ENCODE results near the gene RPL13A. TPM values are rescaled to one million over a fixed set of nuclear protein-coding genes. Genes with fewer than 3 reads are reported as not detected.

Gene RPL13A
- total and polyA plus RNA-seq, 2 donors (not counting 3 experiments of a cell fraction or from before 2014, with no cell fraction given) = 2,291 to 4,148 TPM

DNA sequence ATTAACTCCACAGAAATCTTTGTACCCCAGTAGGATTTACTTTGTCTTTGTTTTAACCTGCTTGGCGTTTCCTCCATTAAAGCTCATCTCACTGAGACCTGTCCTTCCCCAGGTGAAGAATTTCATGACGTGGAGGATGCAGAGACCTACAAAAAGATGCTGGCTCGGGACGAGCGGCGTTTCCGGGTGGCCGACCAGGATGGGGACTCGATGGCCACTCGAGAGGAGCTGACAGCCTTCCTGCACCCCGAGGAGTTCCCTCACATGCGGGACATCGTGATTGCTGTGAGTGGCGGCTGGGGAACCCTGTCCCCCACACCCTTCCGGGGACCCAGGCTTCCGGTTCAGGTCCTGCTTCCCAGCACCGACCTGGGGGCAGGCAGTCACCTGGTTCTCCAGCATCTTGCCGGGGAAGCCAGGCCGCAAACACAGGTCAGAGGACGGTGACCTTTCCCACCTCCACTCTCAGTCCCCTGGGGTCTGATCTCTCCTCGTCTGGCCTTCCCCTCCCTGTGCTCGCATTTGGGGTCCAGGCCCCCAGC lies 49.6 kb downstream of the RPL13A start:
- H3K4me2 ChIP-seq (ENCODE audit: insufficient read depth, low read length) = no peak overlapping the region
- DNase-seq (ENCODE audit: low read depth, low spot score) (no peak), FAIRE-seq (no peak)
- no peaks in the 10 kb centered on the region for H3K9me1 ChIP-seq (replicated peaks; ENCODE audit: control insufficient read depth, extremely low read depth, insufficient read depth, low read length)
- BruUV-seq (replicated peaks) = no TSS peak
- H4K20me1 ChIP-seq (replicated peaks; ENCODE audit: control insufficient read depth, extremely low read depth, insufficient read depth, low read length) = no peaks in the 10 kb centered on the region
- H3K4me3 ChIP-seq (replicated peaks in 1 of 3; ENCODE audit: insufficient read depth in 1 of 3, low read depth in 1 of 3, low read length in 3 of 3) = no peak overlapping the region
- H3K36me3 ChIP-seq (ENCODE audit: control insufficient read depth in 2 of 2, extremely low read depth in 1 of 2, insufficient read depth in 2 of 2, low read length in 2 of 2) = peaks cover 11 to 15% of the 10 kb centered on the region in 2 experiments
- POLR2A ChIA-PET = interaction anchor here (0.6 kb wide), 1 partner anchor 56 kb away, joined by 11 read pairs; no protein-coding TSS in a partner anchor
- H3K9ac ChIP-seq (replicated peaks; ENCODE audit: extremely low read depth, insufficient read depth, low read length) = no peak overlapping the region
- no peaks in the 10 kb centered on the region for H3K79me2 ChIP-seq (ENCODE audit: control insufficient read depth, insufficient read depth, low read length)
- CTCF ChIA-PET = interaction anchor here (1.0 to 3.8 kb wide), 2 partner anchors 9 to 33 kb away, joined by 6 to 30 read pairs; no protein-coding TSS in a partner anchor
- H3K9me3 ChIP-seq (replicated peaks; ENCODE audit: control insufficient read depth, insufficient read depth, low read length) = no peaks in the 10 kb centered on the region
- dilution Hi-C loops (cut with MboI; ENCODE audit: extremely low pct_ligation_motif_present, low sequenced_read_pairs) (no loop called here), intact Hi-C loops (cut with micrococcal nuclease) (no loop called here)
- no peak overlapping the region for H2AFZ ChIP-seq (ENCODE audit: low read depth, low read length)
- TF ChIP-seq POLR2A (IDR thresholded peaks at IDR 0.05; ENCODE audit: low read depth, low read length) (no peak), POLR2AphosphoS5 (IDR thresholded peaks at IDR 0.05; ENCODE audit: insufficient read depth, low read depth, low read length) (no peak), MYC (IDR thresholded peaks at IDR 0.05; ENCODE audit: low read depth, low read length) (no peak), EZH2 (IDR thresholded peaks at IDR 0.05; ENCODE audit: borderline replicate concordance, low read depth, low read length, severe bottlenecking) (no peak), GATA2 (IDR thresholded peaks at IDR 0.05; ENCODE audit: insufficient read depth, insufficient read length, low read depth, low read length) (no peak), JUN (IDR thresholded peaks at IDR 0.05; ENCODE audit: borderline replicate concordance, insufficient read depth, insufficient read length, low read depth) (no peak), FOS (IDR thresholded peaks at IDR 0.05; ENCODE audit: borderline replicate concordance, insufficient read depth, low read length) (no peak)
- TF ChIP-seq, protein P1, sequence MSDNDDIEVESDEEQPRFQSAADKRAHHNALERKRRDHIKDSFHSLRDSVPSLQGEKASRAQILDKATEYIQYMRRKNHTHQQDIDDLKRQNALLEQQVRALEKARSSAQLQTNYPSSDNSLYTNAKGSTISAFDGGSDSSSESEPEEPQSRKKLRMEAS (IDR thresholded peaks at IDR 0.05; ENCODE audit: insufficient read depth, insufficient read length) = no peak
- TF ChIP-seq, protein P2, sequence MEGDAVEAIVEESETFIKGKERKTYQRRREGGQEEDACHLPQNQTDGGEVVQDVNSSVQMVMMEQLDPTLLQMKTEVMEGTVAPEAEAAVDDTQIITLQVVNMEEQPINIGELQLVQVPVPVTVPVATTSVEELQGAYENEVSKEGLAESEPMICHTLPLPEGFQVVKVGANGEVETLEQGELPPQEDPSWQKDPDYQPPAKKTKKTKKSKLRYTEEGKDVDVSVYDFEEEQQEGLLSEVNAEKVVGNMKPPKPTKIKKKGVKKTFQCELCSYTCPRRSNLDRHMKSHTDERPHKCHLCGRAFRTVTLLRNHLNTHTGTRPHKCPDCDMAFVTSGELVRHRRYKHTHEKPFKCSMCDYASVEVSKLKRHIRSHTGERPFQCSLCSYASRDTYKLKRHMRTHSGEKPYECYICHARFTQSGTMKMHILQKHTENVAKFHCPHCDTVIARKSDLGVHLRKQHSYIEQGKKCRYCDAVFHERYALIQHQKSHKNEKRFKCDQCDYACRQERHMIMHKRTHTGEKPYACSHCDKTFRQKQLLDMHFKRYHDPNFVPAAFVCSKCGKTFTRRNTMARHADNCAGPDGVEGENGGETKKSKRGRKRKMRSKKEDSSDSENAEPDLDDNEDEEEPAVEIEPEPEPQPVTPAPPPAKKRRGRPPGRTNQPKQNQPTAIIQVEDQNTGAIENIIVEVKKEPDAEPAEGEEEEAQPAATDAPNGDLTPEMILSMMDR (IDR thresholded peaks at IDR 0.05; ENCODE audit: extremely low read depth in 1 of 2, insufficient read depth in 1 of 2, low read depth in 1 of 2, low read length in 2 of 2) = no peak
- peaks cover 7% of the 10 kb centered on the region for H3K4me1 ChIP-seq (ENCODE audit: control insufficient read depth, extremely low read depth, insufficient read depth, low read length)
- no peak overlapping the region for H3K27ac ChIP-seq (ENCODE audit: insufficient read depth, low read depth, low read length)
- no peaks in the 10 kb centered on the region for H3K27me3 ChIP-seq (ENCODE audit: control insufficient read depth in 2 of 2, insufficient read depth in 2 of 2, low read length in 2 of 2)
